Endothelial cell (in vitro differentiated cells): ENCODE results near the gene CALR. TPM values are rescaled to one million over a fixed set of nuclear protein-coding genes. Genes with fewer than 3 reads are reported as not detected.
A peak's percentile ranks its signal among the peaks of the same experiment; 100 is the strongest.

Experiments
- DNase-seq: peaks from one replicate; pipeline ENCODE4 v3.0.0; 2021; ENCODE audit warnings: low spot score
- H3K27ac Mint-ChIP-seq: one replicate; pipeline ENCODE4 v1.8.0; 2021; ENCODE audit warnings: mixed read lengths, inconsistent platforms; ENCODE audit not compliant: unreplicated experiment
- H3K27me3 Mint-ChIP-seq: one replicate; pipeline ENCODE4 v1.8.0; 2021; ENCODE audit warnings: mild to moderate bottlenecking, moderate library complexity, mixed read lengths, inconsistent platforms; ENCODE audit not compliant: unreplicated experiment
- H3K36me3 Mint-ChIP-seq: one replicate; pipeline ENCODE4 v1.8.0; 2021; ENCODE audit warnings: mild to moderate bottlenecking, low read depth, mixed read lengths, inconsistent platforms; ENCODE audit not compliant: unreplicated experiment
- H3K4me1 Mint-ChIP-seq: one replicate; pipeline ENCODE4 v1.8.0; 2021; ENCODE audit warnings: mild to moderate bottlenecking, mixed read lengths, inconsistent platforms; ENCODE audit not compliant: unreplicated experiment
- H3K4me3 Mint-ChIP-seq: one replicate; pipeline ENCODE4 v1.8.0; 2021; ENCODE audit warnings: mild to moderate bottlenecking, mixed read lengths, inconsistent platforms; ENCODE audit not compliant: unreplicated experiment
- H3K9me3 Mint-ChIP-seq: one replicate; pipeline ENCODE4 v1.8.0; 2021; ENCODE audit warnings: mixed read lengths, inconsistent platforms; ENCODE audit not compliant: unreplicated experiment
- total RNA-seq: library from RNA; stranded (reverse); fragmentation: NEBNext Ultra II Directional; extraction: Animal tissue kit (Norgen Biotek cat#: 25700); gene quantifications from one replicate; pipeline ENCODE4 v1.2.1, GENCODE V29; 2021; ENCODE audit not compliant: unreplicated experiment
- TF ChIP-seq, protein P1 (sequence below): fragments of 200-600 bp; sonication (generic); IDR thresholded peaks from one replicate; pipeline ENCODE4 v1.5.0; 2021; ENCODE audit warnings: antibody characterized with exemption; ENCODE audit not compliant: unreplicated experiment

Gene CALR
- total RNA-seq, 1 donor from 2014 or later, result 963 TPM

DNA sequence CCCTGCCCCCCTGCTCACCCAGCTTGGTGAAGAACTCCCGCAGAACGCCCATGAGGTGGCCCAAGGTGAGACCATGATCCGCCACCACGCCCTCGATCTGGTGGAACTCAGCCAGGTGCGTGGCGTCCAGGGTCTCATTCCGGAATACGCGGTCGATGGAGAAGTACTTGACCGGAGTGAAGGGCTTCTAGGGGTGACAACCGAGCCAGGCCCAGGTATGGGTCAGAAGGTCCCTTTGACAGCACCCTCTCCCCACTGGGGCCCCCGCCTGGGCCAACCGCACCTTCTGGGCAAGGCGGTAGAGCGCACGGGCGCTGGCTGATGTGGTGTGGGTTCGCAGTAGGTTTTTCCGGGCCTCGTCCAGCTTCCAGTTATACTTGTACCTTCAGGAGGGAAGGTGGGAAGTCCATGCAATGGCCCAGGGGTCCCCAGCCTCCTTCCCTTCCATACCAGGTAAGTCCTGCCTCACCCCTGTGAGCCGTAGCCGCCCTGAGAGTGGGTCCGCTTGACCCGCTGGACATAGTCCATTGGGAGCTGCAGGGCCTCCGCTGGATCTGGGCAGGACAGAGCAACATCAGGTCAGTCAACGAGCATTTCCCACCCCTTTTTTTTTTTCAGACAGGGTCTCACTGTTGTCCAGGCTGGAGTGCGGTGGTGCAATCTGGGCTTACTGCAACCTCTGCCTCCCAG lies 13.6 kb upstream of the CALR start:
- peaks cover 40% of the 10 kb centered on the region for H3K36me3 Mint-ChIP-seq
- TF ChIP-seq, protein P1, sequence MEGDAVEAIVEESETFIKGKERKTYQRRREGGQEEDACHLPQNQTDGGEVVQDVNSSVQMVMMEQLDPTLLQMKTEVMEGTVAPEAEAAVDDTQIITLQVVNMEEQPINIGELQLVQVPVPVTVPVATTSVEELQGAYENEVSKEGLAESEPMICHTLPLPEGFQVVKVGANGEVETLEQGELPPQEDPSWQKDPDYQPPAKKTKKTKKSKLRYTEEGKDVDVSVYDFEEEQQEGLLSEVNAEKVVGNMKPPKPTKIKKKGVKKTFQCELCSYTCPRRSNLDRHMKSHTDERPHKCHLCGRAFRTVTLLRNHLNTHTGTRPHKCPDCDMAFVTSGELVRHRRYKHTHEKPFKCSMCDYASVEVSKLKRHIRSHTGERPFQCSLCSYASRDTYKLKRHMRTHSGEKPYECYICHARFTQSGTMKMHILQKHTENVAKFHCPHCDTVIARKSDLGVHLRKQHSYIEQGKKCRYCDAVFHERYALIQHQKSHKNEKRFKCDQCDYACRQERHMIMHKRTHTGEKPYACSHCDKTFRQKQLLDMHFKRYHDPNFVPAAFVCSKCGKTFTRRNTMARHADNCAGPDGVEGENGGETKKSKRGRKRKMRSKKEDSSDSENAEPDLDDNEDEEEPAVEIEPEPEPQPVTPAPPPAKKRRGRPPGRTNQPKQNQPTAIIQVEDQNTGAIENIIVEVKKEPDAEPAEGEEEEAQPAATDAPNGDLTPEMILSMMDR, result no peak
- no peak for DNase-seq
- H3K4me3 Mint-ChIP-seq, result peak overlapping the region; percentile 56
- H3K9me3 Mint-ChIP-seq, result no peaks in the 10 kb centered on the region
- H3K27me3 Mint-ChIP-seq, result peaks cover 10% of the 10 kb centered on the region
- H3K4me1 Mint-ChIP-seq, result no peaks in the 10 kb centered on the region
- no peak overlapping the region for H3K27ac Mint-ChIP-seq

DNA sequence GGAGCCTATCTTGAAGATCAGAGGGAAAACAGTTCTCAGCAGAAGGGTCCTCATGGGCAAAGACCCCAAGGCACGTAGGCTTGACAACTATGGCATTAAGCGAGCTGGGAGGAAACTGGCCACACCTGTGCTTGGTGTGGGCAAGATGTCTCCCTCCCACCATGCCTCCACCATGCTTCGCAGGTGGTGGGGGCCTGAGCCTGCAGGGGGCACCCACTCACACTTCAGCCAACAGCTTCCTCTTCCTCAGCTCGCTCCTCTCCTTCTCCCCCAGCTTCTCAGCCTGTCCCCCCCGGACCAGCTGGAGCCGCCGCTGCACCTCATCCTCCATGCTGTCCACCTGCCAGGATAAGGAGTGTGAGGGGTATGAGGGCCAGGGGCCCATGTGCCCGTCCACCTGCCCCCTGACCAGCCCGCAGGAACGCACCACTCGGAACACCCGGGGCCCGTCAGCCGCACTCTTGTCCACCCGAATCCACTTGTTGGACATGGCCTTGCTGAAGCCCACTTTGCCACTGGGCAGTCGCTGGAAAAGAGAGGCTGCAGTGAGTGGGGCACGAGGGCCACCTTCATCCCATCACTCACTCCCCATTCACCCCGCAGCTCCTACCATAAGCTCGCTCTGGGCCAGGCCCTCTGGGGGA lies 8.3 kb upstream of the CALR start:
- Mint-ChIP-seq H3K27me3 (peaks cover 12% of the 10 kb centered on the region), H3K27ac (no peak overlapping the region), H3K4me1 (peaks cover 11% of the 10 kb centered on the region), H3K9me3 (no peaks in the 10 kb centered on the region), H3K36me3 (peaks cover 20% of the 10 kb centered on the region), H3K4me3 (no peak overlapping the region)
- DNase-seq, result no peak
- TF ChIP-seq, protein P1, result no peak

DNA sequence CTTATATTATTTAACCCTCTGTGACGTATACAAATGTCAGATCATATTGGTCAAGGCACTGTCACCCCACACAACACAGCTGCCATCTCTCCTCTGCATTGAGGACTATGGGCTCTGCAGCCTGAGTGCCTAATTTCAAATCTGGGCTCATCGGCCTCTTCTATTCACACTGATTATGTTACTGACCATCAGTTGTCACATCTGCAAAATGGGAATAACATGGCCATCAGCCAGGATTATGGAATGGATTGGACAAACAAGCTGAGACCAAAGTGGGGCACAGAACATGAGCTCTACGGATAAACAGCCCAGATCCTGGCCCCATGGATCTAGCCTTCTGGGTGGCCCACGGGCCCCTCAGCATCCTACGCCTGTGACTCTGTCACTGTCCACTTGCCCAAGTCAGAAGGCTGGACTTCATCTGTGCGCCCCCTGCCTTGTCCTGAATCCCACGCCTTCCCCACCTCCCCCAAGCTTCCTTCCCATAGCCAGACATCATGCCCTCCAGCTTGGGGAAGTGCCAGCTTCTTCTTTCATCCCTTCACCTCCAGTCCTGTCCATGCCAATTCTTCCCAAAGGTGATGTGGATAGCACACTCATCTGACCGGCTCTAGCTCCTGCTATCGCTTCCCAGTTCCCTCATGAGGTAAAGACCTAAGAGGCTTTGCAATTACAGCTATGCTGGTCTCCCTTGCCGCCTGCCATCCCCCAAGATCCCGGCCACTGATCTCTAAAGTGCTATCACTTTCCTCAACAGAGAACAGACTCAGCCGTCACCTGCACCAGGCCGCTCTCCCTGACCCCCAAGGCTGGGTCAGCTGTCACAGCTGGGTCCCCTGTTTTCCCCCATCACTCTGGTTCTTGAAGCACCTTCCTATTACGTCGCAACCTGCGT lies 5.8 kb upstream of the CALR start:
- Mint-ChIP-seq H3K4me1 (peaks cover 17% of the 10 kb centered on the region), H3K27ac (peak overlapping the region; percentile 90), H3K27me3 (peaks cover 10% of the 10 kb centered on the region), H3K9me3 (no peaks in the 10 kb centered on the region), H3K36me3 (peaks cover 9% of the 10 kb centered on the region), H3K4me3 (peak overlapping the region; percentile 98)
- DNase-seq, result no peak
- TF ChIP-seq, protein P1, result no peak

DNA sequence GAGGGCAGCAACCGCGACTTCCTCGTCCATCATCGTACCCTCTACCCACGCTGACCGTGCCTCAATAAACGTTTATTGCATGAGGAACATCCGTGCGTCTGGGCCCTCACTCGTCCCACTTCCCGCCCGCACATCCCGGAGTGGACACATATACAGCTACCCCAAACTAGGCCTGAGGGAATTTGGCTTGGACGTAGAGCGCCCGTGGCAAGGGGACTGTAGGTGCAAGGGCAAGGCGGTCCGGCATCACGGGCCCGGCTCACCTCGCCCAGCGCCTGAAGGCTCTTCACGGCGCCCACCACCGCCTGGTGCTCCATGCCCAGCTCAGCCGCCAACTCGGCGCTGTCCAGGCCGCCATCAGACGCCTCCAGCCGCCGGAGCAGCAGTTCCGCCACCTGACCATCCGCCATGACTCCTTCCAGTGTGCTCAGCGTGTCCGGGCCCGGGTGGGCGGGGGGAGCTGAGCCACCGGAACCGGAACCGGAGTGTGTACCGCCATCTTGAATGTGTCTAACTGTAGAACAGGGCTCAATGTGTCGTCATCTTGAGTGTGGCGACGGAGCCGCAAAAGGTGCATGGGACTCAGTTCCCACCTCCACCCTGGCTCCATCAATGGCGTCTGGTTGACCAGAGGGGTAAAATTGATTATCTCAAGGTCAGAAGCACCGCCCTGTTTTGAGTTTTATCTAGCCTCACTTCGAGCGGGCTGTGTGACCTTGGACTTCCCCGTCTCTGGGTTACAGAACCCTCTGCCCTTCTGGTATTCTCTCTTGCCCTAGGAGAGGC lies 4.9 kb upstream of the CALR start, which contains the start of gene FARSA:
FARSA (minus strand) TSS at position 425 of the 786 bp plus-strand sequence; CDS start at position 410, 15 bp downstream.
- peaks cover 10% of the 10 kb centered on the region for H3K27me3 Mint-ChIP-seq

More for the DNA sequence above, 4.9 kb upstream of the CALR start, which contains the start of gene FARSA:
- TF ChIP-seq, protein P1, result no peak
- H3K4me1 Mint-ChIP-seq, result peaks cover 17% of the 10 kb centered on the region
- H3K27ac Mint-ChIP-seq, result peak within 1 kb of the TSS; percentile 90
- peak; percentile 86 for DNase-seq
- H3K36me3 Mint-ChIP-seq, result peaks cover 4% of the 10 kb centered on the region
- H3K9me3 Mint-ChIP-seq, result no peaks in the 10 kb centered on the region
- peak within 1 kb of the TSS; percentile 98 for H3K4me3 Mint-ChIP-seq
